GM12878 (cell line): ENCODE results near the gene RPLP1. TPM values are rescaled to one million over a fixed set of nuclear protein-coding genes. Genes with fewer than 3 reads are reported as not detected.

ENCODE experiments used
- BACH1 ChIP-seq: fragments of 450-650 bp; IDR thresholded peaks from 2 replicates; pipeline ENCODE4 v1.6.1; 2017; ENCODE audit warnings: mild to moderate bottlenecking, borderline replicate concordance
- BHLHE40 ChIP-seq, 2 experiments: fragments of 450-650 bp in 1 of 2; IDR thresholded peaks; 2 replicates each; pipeline ENCODE4 v1.6.1; 2011 to 2017; ENCODE audit warnings: low read depth in 2 of 2, borderline replicate concordance in 1 of 2, improper control_type of control experiment in 1 of 2, low read length in 1 of 2, mild to moderate bottlenecking in 1 of 2
- FOXK2 ChIP-seq: fragments of 450-650 bp; IDR thresholded peaks from 2 replicates; pipeline ENCODE4 v1.6.1; 2017; ENCODE audit warnings: mild to moderate bottlenecking, moderate library complexity
- GATAD2B ChIP-seq: fragments of 450-650 bp; conservative IDR thresholded peaks from 2 replicates; pipeline ENCODE4 v1.6.1; 2017; ENCODE audit warnings: low read depth, mild to moderate bottlenecking, moderate library complexity
- HDAC6 ChIP-seq: fragments of 200-600 bp; sonication (generic); IDR thresholded peaks from one replicate; pipeline ENCODE4 v1.8.0; 2017; ENCODE audit warnings: antibody characterized with exemption; ENCODE audit not compliant: unreplicated experiment
- MYC ChIP-seq: IDR thresholded peaks from 2 replicates; pipeline ENCODE4 v1.6.1; 2011; ENCODE audit warnings: mild to moderate bottlenecking, low read length, moderate library complexity, inconsistent platforms; ENCODE audit not compliant: insufficient read depth, insufficient replicate concordance, insufficient read length, severe bottlenecking
- PAX5 ChIP-seq: IDR thresholded peaks from 2 replicates; pipeline ENCODE4 v1.6.1; 2011; ENCODE audit warnings: low read depth, low read length, borderline replicate concordance
- PKNOX1 ChIP-seq: fragments of 450-650 bp; IDR thresholded peaks from 2 replicates; pipeline ENCODE4 v1.6.1; 2016; ENCODE audit warnings: mild to moderate bottlenecking
- POU2F2 ChIP-seq: IDR thresholded peaks from 3 replicates; pipeline ENCODE4 v1.6.1; 2011; ENCODE audit warnings: low read depth, mild to moderate bottlenecking, low read length, borderline replicate concordance
- SIX5 ChIP-seq: IDR thresholded peaks from 2 replicates; pipeline ENCODE4 v1.6.1; 2011; ENCODE audit warnings: mild to moderate bottlenecking, low read depth, low read length, moderate library complexity; ENCODE audit not compliant: severe bottlenecking
- WRNIP1 ChIP-seq: IDR thresholded peaks from 2 replicates; pipeline ENCODE4 v1.6.1; 2011; ENCODE audit warnings: low read depth, low read length, improper control_type of control experiment, borderline replicate concordance
- ZBED1 ChIP-seq: IDR thresholded peaks from 2 replicates; pipeline ENCODE4 v1.6.1; 2016; ENCODE audit warnings: borderline replicate concordance
- ZBTB40 ChIP-seq: fragments of 450-650 bp; IDR thresholded peaks from 2 replicates; pipeline ENCODE4 v1.6.1; 2016; ENCODE audit warnings: mild to moderate bottlenecking, moderate library complexity, borderline replicate concordance
- ZNF622 ChIP-seq: fragments of 450-650 bp; IDR thresholded peaks from 2 replicates; pipeline ENCODE4 v1.6.1; 2017; ENCODE audit warnings: mild to moderate bottlenecking, inconsistent platforms
- ZNF687 ChIP-seq: fragments of 450-650 bp; IDR thresholded peaks from 2 replicates; pipeline ENCODE4 v1.6.1; 2017; ENCODE audit warnings: mild to moderate bottlenecking, moderate library complexity
- ZZZ3 ChIP-seq: IDR thresholded peaks from 2 replicates; pipeline ENCODE4 v1.6.1; 2011; ENCODE audit warnings: low read depth; ENCODE audit not compliant: control insufficient read depth, insufficient read length
- polyA plus RNA-seq, 11 experiments: library from polyadenylated mRNA; depleted of rRNA in 4 of 11; unstranded in 6 of 11; stranded (reverse) in 5 of 11; fragments of >200 nt; fragmentation: Nextera tagmentation in 4 of 11; fragmentation: Illumina TruSeq in 1 of 11; extraction: Ambion mirVana in 4 of 11; extraction: Trizol in 1 of 11; gene quantifications; 1 replicate in 1 of 11; 2 replicates in 10 of 11; pipeline versions ENCODE4 v1.2.1 to v1.2.3, GENCODE V29; 2011 to 2016; ENCODE audit warnings: inconsistent platforms in 2 of 11, missing spikeins in 2 of 11, low read depth in 1 of 11
- total RNA-seq, 4 experiments: library from RNA; depleted of rRNA in 3 of 4; stranded (reverse); fragments of >200 nt in 3 of 4; fragmentation: Illumina TruSeq in 1 of 4; extraction: Trizol in 1 of 4; gene quantifications; 2 replicates each; pipeline versions ENCODE4 v1.2.1 to v1.2.3, GENCODE V29; 2013 to 2021
- TF ChIP-seq, protein P1 (sequence below): fragments of 450-650 bp; IDR thresholded peaks from 2 replicates; pipeline ENCODE4 v1.6.1; 2017; ENCODE audit warnings: mild to moderate bottlenecking, low read depth, inconsistent platforms; ENCODE audit not compliant: poor library complexity, severe bottlenecking

Gene RPLP1
- total and polyA plus RNA-seq, 10 of the 15 experiments (the other 5 are each of a cell fraction or from before 2014, with no cell fraction given) = 217 to 3,098 (median 1,664) TPM

- TF ChIP-seq, protein P1, sequence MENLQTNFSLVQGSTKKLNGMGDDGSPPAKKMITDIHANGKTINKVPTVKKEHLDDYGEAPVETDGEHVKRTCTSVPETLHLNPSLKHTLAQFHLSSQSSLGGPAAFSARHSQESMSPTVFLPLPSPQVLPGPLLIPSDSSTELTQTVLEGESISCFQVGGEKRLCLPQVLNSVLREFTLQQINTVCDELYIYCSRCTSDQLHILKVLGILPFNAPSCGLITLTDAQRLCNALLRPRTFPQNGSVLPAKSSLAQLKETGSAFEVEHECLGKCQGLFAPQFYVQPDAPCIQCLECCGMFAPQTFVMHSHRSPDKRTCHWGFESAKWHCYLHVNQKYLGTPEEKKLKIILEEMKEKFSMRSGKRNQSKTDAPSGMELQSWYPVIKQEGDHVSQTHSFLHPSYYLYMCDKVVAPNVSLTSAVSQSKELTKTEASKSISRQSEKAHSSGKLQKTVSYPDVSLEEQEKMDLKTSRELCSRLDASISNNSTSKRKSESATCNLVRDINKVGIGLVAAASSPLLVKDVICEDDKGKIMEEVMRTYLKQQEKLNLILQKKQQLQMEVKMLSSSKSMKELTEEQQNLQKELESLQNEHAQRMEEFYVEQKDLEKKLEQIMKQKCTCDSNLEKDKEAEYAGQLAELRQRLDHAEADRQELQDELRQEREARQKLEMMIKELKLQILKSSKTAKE = no peak
- TF ChIP-seq BHLHE40 (IDR thresholded peaks at IDR 0.05; ENCODE audit: borderline replicate concordance in 1 of 2, low read depth in 2 of 2, low read length in 1 of 2) = peak in 1 of 2 experiments; percentile 39; a peak in 1 of 4 replicates
- TF ChIP-seq WRNIP1 = no peak
- no peak for TF ChIP-seq FOXK2
- TF ChIP-seq PAX5 = peak; percentile 12; the same call in 1 of the 2 replicates
- no peak for TF ChIP-seq SIX5
- TF ChIP-seq HDAC6 = peak; percentile 36
- peak; percentile 77; the same call in 1 of the 2 replicates for TF ChIP-seq GATAD2B
- peak; percentile 78; the same call in 1 of the 2 replicates for TF ChIP-seq BACH1
- no peak for TF ChIP-seq ZZZ3
- TF ChIP-seq PKNOX1 = peak; percentile 23; the same call in 1 of the 2 replicates
- peak; percentile 84 for TF ChIP-seq ZNF687
- TF ChIP-seq ZBED1 = peak; percentile 89; the same call in 1 of the 2 replicates
- TF ChIP-seq ZBTB40 = no peak; the same call in 1 of the 2 replicates
- TF ChIP-seq ZNF622 = no peak
- TF ChIP-seq POU2F2 = peak; percentile 95
- peak; percentile 96 for TF ChIP-seq MYC
These were observed at the start of gene RPLP1 (continued) for GRCh38 chr15:69452692-69453521.
